Cardiac muscle cell (in vitro differentiated cells and primary cell): ENCODE data around the gene CPNE4. TPM values are rescaled to one million over a fixed set of nuclear protein-coding genes. Genes with fewer than 3 reads are reported as not detected.
A peak's percentile ranks its signal among the peaks of the same experiment; 100 is the strongest.

Experiments used
- DNase-seq, 2 donors: peaks; one replicate each; pipeline versions ENCODE4 v3.0.0 to v3.0.0-alpha.2; 2010 to 2017; ENCODE audit warnings: low read depth in 1 of 2, low spot score in 1 of 2
- H3K27ac ChIP-seq: fragments of 200-600 bp; sonication (generic); 2 replicates; pipeline ENCODE4 v1.5.1; 2016
- H3K27me3 ChIP-seq: fragments of 200-600 bp; sonication (generic); 2 replicates; pipeline ENCODE4 v1.6.0; 2016; ENCODE audit warnings: control low read depth
- H3K36me3 ChIP-seq: fragments of 200-600 bp; sonication (generic); 2 replicates; pipeline ENCODE4 v1.5.1; 2016; ENCODE audit warnings: control low read depth
- H3K4me1 ChIP-seq: fragments of 200-600 bp; sonication (generic); 2 replicates; pipeline ENCODE4 v1.8.1; 2017; ENCODE audit warnings: low read depth, mild to moderate bottlenecking, mixed run types
- H3K4me3 ChIP-seq: fragments of 200-600 bp; sonication (generic); 2 replicates; pipeline ENCODE4 v1.5.1; 2016; ENCODE audit warnings: mild to moderate bottlenecking
- H3K9me3 ChIP-seq: fragments of 200-600 bp; sonication (generic); 2 replicates; pipeline ENCODE4 v1.5.1; 2017; ENCODE audit warnings: low read depth, mild to moderate bottlenecking, control low read depth
- polyA plus RNA-seq: library from polyadenylated mRNA; unstranded; fragments of >200 nt; fragmentation: Nextera tagmentation; extraction: Ambion mirVana; gene quantifications from 2 replicates; pipeline ENCODE4 v1.2.1, GENCODE V29; 2016
- total RNA-seq: library from RNA; depleted of rRNA; stranded (reverse); fragments of >200 nt; gene quantifications from 2 replicates; pipeline ENCODE4 v1.2.3, GENCODE V29; 2016
- TF ChIP-seq, protein P1 (sequence below): IDR thresholded peaks from 2 replicates; pipeline ENCODE4 v1.5.1; 2012; ENCODE audit warnings: low read depth, mild to moderate bottlenecking, low read length

The CPNE4 gene
- total and polyA plus RNA-seq, 2 experiments from 2014 or later: 3.3 to 7.6 TPM

DNA sequence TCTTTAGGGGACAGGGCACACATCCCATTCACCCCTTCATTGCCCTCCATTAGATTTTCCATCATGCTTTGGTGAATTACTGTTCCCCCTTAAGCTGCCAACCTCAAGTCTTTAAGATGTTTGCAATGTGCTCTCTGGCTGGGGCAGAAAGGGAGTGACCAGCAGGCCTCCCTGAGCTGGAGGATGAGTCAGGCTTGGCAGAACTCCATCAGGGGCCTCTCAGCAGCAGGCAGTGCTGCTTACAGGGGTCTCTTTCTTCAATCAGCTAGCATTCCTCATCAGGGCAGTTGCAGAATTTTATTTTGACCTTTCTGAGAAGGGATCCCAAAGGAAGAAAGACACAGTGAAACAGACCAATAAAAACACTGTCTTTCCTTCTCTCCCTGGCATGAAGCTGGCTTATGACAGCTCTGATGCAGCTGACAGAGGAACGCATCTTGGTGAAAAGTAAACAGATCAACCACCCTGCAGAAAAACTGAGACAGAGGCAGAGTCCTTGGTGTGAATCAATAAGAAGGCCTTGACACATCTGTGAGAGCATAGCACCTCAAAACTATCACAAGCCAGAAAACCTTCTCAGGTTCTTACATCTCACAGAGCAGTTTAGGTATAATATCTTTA is 443.3 kb downstream of the CPNE4 start:
- H3K36me3 ChIP-seq: no peaks in the 10 kb centered on the region
- H3K4me1 ChIP-seq: no peaks in the 10 kb centered on the region
- peak; percentile 6 to 61 for DNase-seq
- no peak overlapping the region for H3K27ac ChIP-seq
- no peaks in the 10 kb centered on the region for H3K9me3 ChIP-seq
- TF ChIP-seq, protein P1, sequence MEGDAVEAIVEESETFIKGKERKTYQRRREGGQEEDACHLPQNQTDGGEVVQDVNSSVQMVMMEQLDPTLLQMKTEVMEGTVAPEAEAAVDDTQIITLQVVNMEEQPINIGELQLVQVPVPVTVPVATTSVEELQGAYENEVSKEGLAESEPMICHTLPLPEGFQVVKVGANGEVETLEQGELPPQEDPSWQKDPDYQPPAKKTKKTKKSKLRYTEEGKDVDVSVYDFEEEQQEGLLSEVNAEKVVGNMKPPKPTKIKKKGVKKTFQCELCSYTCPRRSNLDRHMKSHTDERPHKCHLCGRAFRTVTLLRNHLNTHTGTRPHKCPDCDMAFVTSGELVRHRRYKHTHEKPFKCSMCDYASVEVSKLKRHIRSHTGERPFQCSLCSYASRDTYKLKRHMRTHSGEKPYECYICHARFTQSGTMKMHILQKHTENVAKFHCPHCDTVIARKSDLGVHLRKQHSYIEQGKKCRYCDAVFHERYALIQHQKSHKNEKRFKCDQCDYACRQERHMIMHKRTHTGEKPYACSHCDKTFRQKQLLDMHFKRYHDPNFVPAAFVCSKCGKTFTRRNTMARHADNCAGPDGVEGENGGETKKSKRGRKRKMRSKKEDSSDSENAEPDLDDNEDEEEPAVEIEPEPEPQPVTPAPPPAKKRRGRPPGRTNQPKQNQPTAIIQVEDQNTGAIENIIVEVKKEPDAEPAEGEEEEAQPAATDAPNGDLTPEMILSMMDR: no peak
- no peaks in the 10 kb centered on the region for H3K27me3 ChIP-seq
- no peak overlapping the region for H3K4me3 ChIP-seq

DNA sequence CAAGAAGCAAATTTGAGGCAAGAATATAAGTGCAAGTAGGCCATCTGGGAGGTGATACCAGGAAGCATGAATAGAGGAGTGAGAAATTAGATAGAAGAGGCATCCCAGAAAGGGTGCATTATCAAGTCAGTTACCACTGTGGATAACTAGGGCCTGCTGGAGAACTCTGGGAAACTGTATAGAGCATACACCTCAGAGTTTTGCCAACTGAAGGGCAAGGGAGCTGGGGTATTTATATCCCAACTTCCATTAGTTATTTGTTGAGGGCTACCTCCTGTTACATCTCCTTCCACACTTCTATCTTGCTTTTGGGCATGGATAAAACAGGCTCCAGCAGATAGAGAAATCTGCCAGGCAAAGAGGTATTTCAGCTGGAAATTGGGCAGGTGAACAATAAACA is 448.5 kb downstream of the CPNE4 start:
- Histone ChIP-seq H3K27ac (no peak overlapping the region), H3K27me3 (no peaks in the 10 kb centered on the region), H3K4me3 (no peak overlapping the region), H3K9me3 (no peaks in the 10 kb centered on the region), H3K36me3 (no peaks in the 10 kb centered on the region), H3K4me1 (no peaks in the 10 kb centered on the region)
- no peak for DNase-seq
- TF ChIP-seq, protein P1: no peak

DNA sequence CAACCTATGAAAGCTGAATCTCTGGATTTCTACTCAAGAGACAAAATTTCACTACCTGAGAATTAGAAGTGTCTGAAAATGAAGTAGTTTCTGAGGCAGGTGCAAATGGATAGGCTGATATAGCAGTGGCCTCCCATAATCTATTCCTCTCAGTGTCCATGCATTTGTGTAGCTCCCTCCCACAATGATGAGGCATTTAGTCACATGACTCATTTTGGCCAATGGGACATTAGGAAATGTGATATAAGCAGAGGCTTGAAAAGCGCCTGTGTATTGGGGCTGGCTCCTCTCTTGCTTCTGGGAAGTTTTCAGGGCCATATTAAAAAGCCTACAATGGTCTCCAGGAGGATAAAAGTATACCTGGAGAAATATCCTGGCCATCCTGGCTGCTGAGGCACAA is 452.4 kb downstream of the CPNE4 start:
- Histone ChIP-seq H3K27me3 (no peaks in the 10 kb centered on the region), H3K9me3 (no peaks in the 10 kb centered on the region), H3K4me3 (no peak overlapping the region), H3K27ac (no peak overlapping the region), H3K36me3 (no peaks in the 10 kb centered on the region), H3K4me1 (no peaks in the 10 kb centered on the region)
- TF ChIP-seq, protein P1: no peak
- DNase-seq: no peak

DNA sequence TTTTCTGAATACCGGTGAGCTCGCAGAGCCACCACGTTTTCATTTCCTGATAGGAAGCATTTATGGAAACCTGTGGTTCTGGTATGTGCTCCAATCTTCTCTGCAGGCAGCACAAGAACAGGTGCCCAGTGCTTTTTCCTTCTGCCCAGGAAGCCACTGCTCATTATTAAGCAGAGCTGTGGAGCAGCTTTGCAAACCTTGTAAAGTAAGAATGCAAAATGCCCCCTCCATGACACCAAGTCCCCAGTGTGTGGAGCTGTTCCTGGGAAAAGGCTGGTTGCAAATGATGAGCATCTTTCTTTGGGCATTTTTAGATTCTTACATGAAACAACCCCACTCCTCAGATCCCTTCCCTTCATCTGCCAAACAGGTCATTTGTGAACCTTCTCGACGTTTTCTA is 466.4 kb downstream of the CPNE4 start:
- Histone ChIP-seq H3K4me1 (peaks cover 3% of the 10 kb centered on the region), H3K4me3 (no peak overlapping the region), H3K9me3 (no peaks in the 10 kb centered on the region), H3K27me3 (no peaks in the 10 kb centered on the region), H3K36me3 (no peaks in the 10 kb centered on the region), H3K27ac (no peak overlapping the region)
- TF ChIP-seq, protein P1: no peak
- peak in 1 of 2 donors; percentile 17 for DNase-seq

DNA sequence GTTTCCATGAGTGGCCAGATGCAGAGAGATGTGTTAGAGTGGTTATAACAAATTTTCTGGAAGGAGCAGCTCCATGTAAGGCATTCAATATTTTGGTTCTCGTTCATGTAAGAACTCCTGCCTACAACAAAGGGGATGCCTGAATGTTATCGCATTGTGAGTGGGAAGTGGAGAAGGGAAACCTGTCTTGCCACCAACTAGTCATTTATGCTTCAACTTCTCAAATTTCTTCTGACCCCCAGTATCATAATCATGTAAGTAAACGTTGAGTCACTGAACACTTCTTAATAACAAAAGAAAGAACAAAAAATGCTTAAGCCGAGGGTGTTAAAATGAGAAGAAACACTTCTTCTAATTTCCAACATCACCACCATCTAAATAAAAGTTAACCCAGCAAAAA is 470.0 kb downstream of the CPNE4 start:
- DNase-seq: no peak
- Histone ChIP-seq H3K36me3 (no peaks in the 10 kb centered on the region), H3K27ac (no peak overlapping the region), H3K9me3 (no peaks in the 10 kb centered on the region), H3K4me3 (no peak overlapping the region), H3K4me1 (no peaks in the 10 kb centered on the region), H3K27me3 (no peaks in the 10 kb centered on the region)
- TF ChIP-seq, protein P1: no peak

DNA sequence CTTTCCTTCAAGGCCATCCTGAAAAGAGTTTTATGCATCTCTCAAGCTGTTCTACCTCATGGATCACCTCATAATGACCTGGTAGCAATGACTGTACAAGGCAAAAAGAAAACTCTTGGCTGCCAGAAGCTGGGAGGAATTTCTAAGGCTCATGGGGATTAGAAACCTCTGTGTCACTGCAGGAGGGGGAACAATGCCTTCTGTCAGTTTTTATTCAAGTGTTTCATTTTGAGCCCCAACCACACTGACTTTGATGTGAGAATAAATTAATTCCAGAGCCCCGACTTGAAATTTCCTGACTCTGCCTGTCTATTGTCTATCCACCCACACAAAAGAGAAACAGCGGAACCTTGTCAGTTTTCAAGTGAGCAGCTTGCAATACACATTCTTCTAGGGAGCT is 473.3 kb downstream of the CPNE4 start:
- DNase-seq: peak in 1 of 2 donors; percentile 46
- H3K4me1 ChIP-seq: no peaks in the 10 kb centered on the region
- H3K27me3 ChIP-seq: no peaks in the 10 kb centered on the region
- TF ChIP-seq, protein P1: no peak
- no peaks in the 10 kb centered on the region for H3K9me3 ChIP-seq
- no peak overlapping the region for H3K4me3 ChIP-seq
- H3K36me3 ChIP-seq: no peaks in the 10 kb centered on the region
- no peak overlapping the region for H3K27ac ChIP-seq
